ENCODE measurements around the gene DIP2A. TPM values are rescaled to one million over a fixed set of nuclear protein-coding genes. Genes with fewer than 3 reads are reported as not detected.

The DIP2A gene
- total and polyA plus RNA-seq, 7 donors = 9.0 to 49.3 (median 25.0) TPM

- intact Hi-C loops (cut with DNase I) = no loop called here
- no peak for DNase-seq
- Histone ChIP-seq H3K4me1 (no peaks in the 10 kb centered on the region), H3K9me3 (no peaks in the 10 kb centered on the region), H3K36me3 (peaks cover 24 to 94% (median 41%) of the 10 kb centered on the region in 4 donors), H3K27me3 (no peaks in the 10 kb centered on the region), H3K4me3 (no peak overlapping the region), H3K27ac (no peak overlapping the region)
- no peak for TF ChIP-seq CTCF (IDR thresholded peaks at IDR 0.05)
- TF ChIP-seq POLR2AphosphoS5 (IDR thresholded peaks at IDR 0.05) = no peak
- TF ChIP-seq EP300 (IDR thresholded peaks at IDR 0.05) = no peak
- no peak for TF ChIP-seq POLR2A (IDR thresholded peaks at IDR 0.05)
- 87 to 94% methylated on average over 6 of the region's 6 CpGs for WGBS, 2 donors
Measured at GRCh38 chr21:46537026-46537425, 78.3 kb downstream of the DIP2A start.

DNA sequence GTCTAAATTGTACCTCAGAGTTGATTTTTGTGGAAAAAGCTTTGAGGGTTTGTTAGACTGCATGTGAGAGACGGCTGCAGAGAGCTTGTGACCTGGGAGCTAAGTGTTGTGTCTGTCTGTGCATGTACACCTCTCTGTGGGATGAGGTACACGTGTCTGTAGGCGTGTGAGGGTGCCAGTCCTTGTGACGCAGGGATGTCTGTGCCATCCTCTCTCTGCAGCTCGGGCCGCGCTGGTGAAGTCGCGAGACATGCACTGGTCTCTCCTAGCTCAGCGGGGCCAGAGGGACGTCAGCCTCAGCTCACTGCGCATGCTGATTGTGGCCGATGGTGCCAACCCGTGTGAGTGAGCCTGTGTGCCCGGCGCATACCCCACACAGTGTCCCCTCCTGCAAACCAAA is 79.6 kb downstream of the DIP2A start:
- Histone ChIP-seq H3K9me3 (no peaks in the 10 kb centered on the region), H3K4me1 (no peaks in the 10 kb centered on the region), H3K27ac (no peak overlapping the region), H3K4me3 (no peak overlapping the region), H3K27me3 (no peaks in the 10 kb centered on the region), H3K36me3 (peaks cover 24 to 96% (median 46%) of the 10 kb centered on the region in 4 donors)
- no peak for TF ChIP-seq EP300 (IDR thresholded peaks at IDR 0.05)
- no peak for TF ChIP-seq POLR2AphosphoS5 (IDR thresholded peaks at IDR 0.05)
- TF ChIP-seq CTCF (IDR thresholded peaks at IDR 0.05) = no peak
- TF ChIP-seq POLR2A (IDR thresholded peaks at IDR 0.05) = no peak
- DNase-seq = peak; percentile 40
- intact Hi-C loops (cut with DNase I) = no loop called here
- 95 to 97% methylated on average over 16 of the region's 16 CpGs for WGBS, 2 donors

DNA sequence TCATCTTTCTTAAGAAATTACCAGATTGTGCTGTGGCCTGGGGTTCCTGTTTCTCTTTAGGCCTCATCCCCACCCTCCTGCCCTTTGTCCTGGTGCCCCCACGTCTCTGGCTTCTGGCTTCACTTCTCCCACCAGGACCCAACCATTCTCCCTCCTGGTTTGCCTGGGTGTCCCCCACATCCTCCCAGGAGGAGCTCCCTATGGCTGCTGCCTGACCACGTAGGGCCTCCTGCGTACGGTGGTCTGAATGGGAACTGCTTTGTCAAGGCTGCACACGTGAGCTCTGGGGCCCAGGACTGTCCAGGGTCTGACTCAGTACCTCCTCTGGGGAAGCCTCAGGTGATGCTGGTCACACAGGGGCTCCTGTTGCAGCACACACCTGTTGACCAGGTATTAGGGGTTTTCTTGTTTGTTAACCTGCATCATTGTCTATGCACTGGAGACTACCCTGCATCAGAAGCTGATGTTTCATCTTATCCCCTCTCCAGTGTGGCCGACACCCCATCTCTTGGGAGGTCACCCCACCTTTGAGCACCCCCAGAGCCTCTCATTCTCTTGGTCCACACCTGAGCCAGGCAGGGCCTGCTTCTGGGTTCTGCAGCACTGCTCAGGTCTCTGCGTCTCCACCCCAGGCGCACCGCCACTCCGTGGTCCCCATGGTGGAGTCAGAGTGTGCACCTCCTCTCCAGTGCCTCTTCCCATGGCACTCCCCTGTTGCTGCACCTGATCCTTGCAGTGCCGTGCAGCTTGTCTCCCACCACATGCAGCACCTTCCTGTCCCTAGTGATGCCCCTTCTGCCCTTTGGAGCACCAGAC is 80.4 kb downstream of the DIP2A start:
- 94 to 95% methylated on average over 11 of the region's 11 CpGs for WGBS, 2 donors
- H3K27me3 ChIP-seq = no peaks in the 10 kb centered on the region
- no peaks in the 10 kb centered on the region for H3K4me1 ChIP-seq
- no peak overlapping the region for H3K27ac ChIP-seq
- H3K4me3 ChIP-seq = no peak overlapping the region
- peaks cover 24 to 96% (median 50%) of the 10 kb centered on the region in 4 donors for H3K36me3 ChIP-seq
- no peaks in the 10 kb centered on the region for H3K9me3 ChIP-seq
- no peak for TF ChIP-seq POLR2A (IDR thresholded peaks at IDR 0.05)
- DNase-seq = peak; percentile 21
- intact Hi-C loops (cut with DNase I) = no loop called here

DNA sequence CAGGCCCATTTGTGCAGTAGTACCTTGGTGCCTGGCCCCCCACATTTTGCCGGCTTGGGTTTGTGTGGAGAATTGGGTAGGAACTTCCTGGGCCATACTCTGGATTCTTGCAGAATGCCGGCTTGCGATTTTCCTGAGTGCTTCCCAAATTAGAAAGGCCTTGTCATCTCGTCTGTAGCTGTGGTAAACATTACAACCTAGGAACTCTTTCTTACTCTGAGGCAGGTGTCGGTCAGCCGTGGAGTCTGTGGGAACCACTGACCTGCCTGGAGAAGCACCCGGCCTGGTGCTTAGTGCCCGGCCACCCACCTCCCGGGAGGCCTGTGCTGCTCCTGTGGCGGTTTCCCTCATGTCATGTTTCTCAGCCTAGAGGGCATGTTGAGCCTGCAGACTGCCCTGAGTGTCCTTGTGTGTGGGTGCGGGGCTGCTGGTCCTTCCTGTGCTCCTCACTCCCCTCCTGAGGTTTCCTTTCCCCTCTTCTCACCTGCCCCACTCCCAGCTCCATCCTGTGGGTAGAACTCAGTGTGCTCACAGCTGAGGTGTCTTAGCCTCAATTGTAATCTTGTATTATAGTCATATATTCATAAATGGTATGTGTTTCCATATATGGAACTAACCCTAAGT is 81.5 kb downstream of the DIP2A start:
- no peak overlapping the region for H3K4me3 ChIP-seq
- whole genome bisulfite sequencing, 2 donors = 93 to 96% methylated on average over 11 of the region's 11 CpGs
- H3K4me1 ChIP-seq = no peaks in the 10 kb centered on the region
- no peaks in the 10 kb centered on the region for H3K27me3 ChIP-seq
- intact Hi-C loops (cut with DNase I) = no loop called here
- H3K9me3 ChIP-seq = no peaks in the 10 kb centered on the region
- TF ChIP-seq POLR2AphosphoS5 (IDR thresholded peaks at IDR 0.05) = no peak
- TF ChIP-seq CTCF (IDR thresholded peaks at IDR 0.05) = no peak
- no peak for TF ChIP-seq EP300 (IDR thresholded peaks at IDR 0.05)
- TF ChIP-seq POLR2A (IDR thresholded peaks at IDR 0.05) = no peak
- peaks cover 16 to 96% (median 43%) of the 10 kb centered on the region in 4 donors for H3K36me3 ChIP-seq
- peak; percentile 17 for DNase-seq
- H3K27ac ChIP-seq = no peak overlapping the region

DNA sequence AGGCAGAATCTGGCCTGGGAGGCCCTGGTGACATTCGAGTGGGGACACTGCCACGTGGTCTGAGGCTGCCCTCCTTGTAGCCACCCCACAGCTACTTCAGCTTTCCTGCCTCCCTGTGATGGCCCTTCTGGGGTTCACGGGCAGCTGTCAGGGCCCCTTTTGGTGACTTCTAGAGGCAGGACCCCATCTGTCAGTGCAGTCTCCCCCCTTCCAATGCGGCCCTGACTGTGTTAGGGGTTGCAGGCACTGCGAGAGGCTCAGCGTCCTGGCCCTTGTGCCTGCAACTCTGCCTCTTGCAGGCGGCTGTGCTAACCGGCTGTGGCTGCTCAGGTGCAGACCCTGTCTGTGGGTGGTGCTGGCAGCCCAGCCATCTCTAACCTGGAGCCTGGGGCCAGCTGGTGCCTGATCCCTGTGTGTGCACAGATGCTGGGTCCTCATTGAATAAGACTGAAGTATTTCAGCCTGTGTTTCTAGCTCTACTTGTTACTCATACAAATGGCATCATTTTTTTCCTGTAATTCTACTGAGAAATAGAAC is 84.0 kb downstream of the DIP2A start:
- H3K9me3 ChIP-seq = no peaks in the 10 kb centered on the region
- TF ChIP-seq POLR2A (IDR thresholded peaks at IDR 0.05) (no peak), CTCF (IDR thresholded peaks at IDR 0.05) (no peak), EP300 (IDR thresholded peaks at IDR 0.05) (no peak), POLR2AphosphoS5 (IDR thresholded peaks at IDR 0.05) (no peak)
- H3K27ac ChIP-seq = no peak overlapping the region
- WGBS, 2 donors = 91 to 92% methylated on average over 8 of the region's 8 CpGs
- H3K27me3 ChIP-seq = no peaks in the 10 kb centered on the region
- no peaks in the 10 kb centered on the region for H3K4me1 ChIP-seq
- peak; percentile 54 for DNase-seq
- H3K4me3 ChIP-seq = no peak overlapping the region
- peaks cover 13 to 100% (median 57%) of the 10 kb centered on the region in 4 donors for H3K36me3 ChIP-seq
- intact Hi-C loops (cut with DNase I) = no loop called here
